Stomach (tissue), 9 donors: Measurements from ENCODE around the gene RRP1. TPM values are rescaled to one million over a fixed set of nuclear protein-coding genes. Genes with fewer than 3 reads are reported as not detected.

Experiments
- DNase-seq, 2 donors: peaks; one replicate each; pipeline versions ENCODE4 v3.0.0 to v3.0.0-alpha.2; 2013 to 2019
- H3K27ac ChIP-seq, 5 donors: fragments of 200-600 bp in 4 of 5; sonication (generic) in 4 of 5; one replicate each; pipeline ENCODE4 v1.5.1; 2013 to 2019; ENCODE audit warnings: mild to moderate bottlenecking in 1 of 5, moderate library complexity in 1 of 5
- H3K27me3 ChIP-seq, 3 donors: fragments of 200-600 bp; sonication (generic); one replicate each; pipeline ENCODE4 v1.5.1; 2017 to 2019; ENCODE audit warnings: mixed run types in 1 of 3
- H3K36me3 ChIP-seq, 4 donors: fragments of 200-600 bp; sonication (generic); 1 replicate in 3 of 4; 2 replicates in 1 of 4; pipeline ENCODE4 v1.5.1; 2016 to 2019
- H3K4me1 ChIP-seq, 4 donors: fragments of 200-600 bp; sonication (generic); one replicate each; pipeline ENCODE4 v1.5.1; 2016 to 2019
- H3K4me3 ChIP-seq, 4 donors: fragments of 200-600 bp; sonication (generic) in 3 of 4; one replicate each; pipeline ENCODE4 v1.5.1; 2016 to 2019; ENCODE audit warnings: mild to moderate bottlenecking in 1 of 4
- H3K9me3 ChIP-seq, 4 donors: fragments of 200-600 bp; sonication (generic); one replicate each; pipeline ENCODE4 v1.5.1; 2016 to 2019
- EP300 ChIP-seq: sonication (generic); formaldehyde crosslinking; IDR thresholded peaks from one replicate; pipeline ENCODE4 v1.6.1; 2017; ENCODE audit warnings: antibody characterized with exemption
- POLR2A ChIP-seq, 4 donors: fragments of 450-650 bp; IDR thresholded peaks; one replicate each; pipeline ENCODE4 v1.6.1; 2016; ENCODE audit warnings: antibody characterized with exemption in 4 of 4, control low read depth in 2 of 4, mild to moderate bottlenecking in 1 of 4, moderate library complexity in 1 of 4
- POLR2AphosphoS5 ChIP-seq, 3 donors: sonication (generic); formaldehyde crosslinking; IDR thresholded peaks; one replicate each; pipeline ENCODE4 v1.6.1; 2016; ENCODE audit warnings: antibody characterized with exemption in 3 of 3
- WGBS, 5 donors: extraction: QIAGEN DNeasy Blood & Tissue Kit in 3 of 5; methylation state at CpG; one replicate each; pipeline versions ENCODE4 v1.1.5 to v1.1.7; 2013 to 2018; 5-methylcytosine and 5-hydroxymethylcytosine counted together
- intact Hi-C: fragments of 100-400 bp; cut with DNase I; formaldehyde crosslinking; loops from one replicate; pipeline ENCODE4 v1.15.1; 2023; ENCODE audit warnings: low total_unique reads
- polyA plus RNA-seq, 3 donors: library from polyadenylated mRNA; stranded (reverse); fragments of 200-250 nt; gene quantifications; one replicate each; pipeline ENCODE4 v1.2.3, GENCODE V29; 2013
- total RNA-seq, 5 donors: library from RNA; depleted of rRNA; stranded (reverse); fragments of >200 nt; gene quantifications; one replicate each; pipeline versions ENCODE4 v1.1.0 to v1.2.3, GENCODE V29; 2014 to 2016
- TF ChIP-seq, protein P1 (sequence below), 7 experiments: fragments of 450-650 bp in 4 of 7; fragments of 200-600 bp in 3 of 7; sonication (generic) in 3 of 7; IDR thresholded peaks; one replicate each; pipeline ENCODE4 v1.5.1; 2016 to 2019; ENCODE audit warnings: antibody characterized with exemption in 7 of 7, control low read depth in 2 of 7, mild to moderate bottlenecking in 1 of 7
- donor health status: healthy with polysubstance abuse.
- donor health status: Bipolar disorder and iron deficiency.
- donor health status: healthy.

Gene RRP1
- total and polyA plus RNA-seq, 8 donors, result 10.6 to 25.6 (median 16.4) TPM

DNA sequence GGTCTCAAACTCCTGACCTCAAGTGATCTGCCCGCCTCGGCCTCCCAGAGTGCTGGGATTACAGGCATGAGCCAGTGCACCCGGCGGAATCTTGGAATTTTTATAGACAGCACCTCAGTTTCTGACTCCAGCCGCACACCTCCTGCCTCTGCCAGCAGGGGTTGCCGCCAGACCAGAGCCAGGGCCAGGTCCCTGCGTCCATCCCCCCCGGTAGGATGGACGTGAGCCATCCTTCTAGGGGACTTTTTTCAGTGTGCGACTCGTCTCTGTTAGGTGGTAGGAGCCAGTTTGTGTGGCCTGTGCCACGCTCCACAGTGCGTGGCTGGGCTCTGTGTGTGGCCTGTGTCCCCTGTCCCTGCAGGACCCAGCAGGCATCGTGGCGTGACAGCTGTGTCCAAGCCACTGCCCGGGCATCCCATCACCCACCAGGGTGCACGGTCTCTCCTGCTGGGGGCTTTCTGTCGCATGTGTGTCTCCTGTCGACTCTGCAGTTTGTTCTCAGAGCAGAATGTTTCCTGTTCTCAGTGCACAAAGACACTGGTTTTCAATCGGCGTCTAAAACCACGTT, 28.9 kb upstream of the RRP1 start:
- WGBS, 5 donors, result 88 to 92% (median 91%) methylated on average over 22 of the region's 22 CpGs
- no peak overlapping the region for H3K27ac ChIP-seq
- intact Hi-C loops, result no loop called here

DNA sequence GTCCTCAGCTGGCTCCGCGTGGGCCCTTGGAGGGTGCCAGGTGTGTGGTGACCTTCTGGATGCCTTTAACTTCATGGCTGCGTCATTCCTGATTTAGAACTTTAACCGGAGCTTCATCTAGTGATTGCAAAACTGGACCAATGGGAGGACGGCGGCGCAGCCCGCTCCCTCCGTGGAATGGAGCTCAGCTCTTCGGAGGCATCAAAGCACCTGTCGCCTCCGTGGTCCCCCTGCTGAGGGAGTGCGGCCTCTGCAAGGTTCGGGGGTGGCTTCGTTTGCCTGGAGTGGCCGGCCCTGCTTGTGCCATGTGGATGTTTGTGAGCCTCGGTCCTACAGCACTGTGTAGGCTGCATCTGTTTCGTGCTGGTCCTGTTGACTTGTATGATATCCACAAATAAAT, 27.5 kb upstream of the RRP1 start:
- Histone ChIP-seq H3K27ac (no peak overlapping the region), H3K36me3 (peaks cover 16 to 64% (median 56%) of the 10 kb centered on the region in 4 donors), H3K9me3 (no peaks in the 10 kb centered on the region), H3K4me3 (no peak overlapping the region), H3K27me3 (no peaks in the 10 kb centered on the region), H3K4me1 (peaks cover 5 to 25% (median 16%) of the 10 kb centered on the region in 4 donors)
- 93 to 95% (median 94%) methylated on average over 17 to 18 of the region's 18 CpGs for WGBS, 5 donors
- no peak for TF ChIP-seq POLR2AphosphoS5 (IDR thresholded peaks at IDR 0.05)
- no peak for TF ChIP-seq EP300
- TF ChIP-seq, protein P1, sequence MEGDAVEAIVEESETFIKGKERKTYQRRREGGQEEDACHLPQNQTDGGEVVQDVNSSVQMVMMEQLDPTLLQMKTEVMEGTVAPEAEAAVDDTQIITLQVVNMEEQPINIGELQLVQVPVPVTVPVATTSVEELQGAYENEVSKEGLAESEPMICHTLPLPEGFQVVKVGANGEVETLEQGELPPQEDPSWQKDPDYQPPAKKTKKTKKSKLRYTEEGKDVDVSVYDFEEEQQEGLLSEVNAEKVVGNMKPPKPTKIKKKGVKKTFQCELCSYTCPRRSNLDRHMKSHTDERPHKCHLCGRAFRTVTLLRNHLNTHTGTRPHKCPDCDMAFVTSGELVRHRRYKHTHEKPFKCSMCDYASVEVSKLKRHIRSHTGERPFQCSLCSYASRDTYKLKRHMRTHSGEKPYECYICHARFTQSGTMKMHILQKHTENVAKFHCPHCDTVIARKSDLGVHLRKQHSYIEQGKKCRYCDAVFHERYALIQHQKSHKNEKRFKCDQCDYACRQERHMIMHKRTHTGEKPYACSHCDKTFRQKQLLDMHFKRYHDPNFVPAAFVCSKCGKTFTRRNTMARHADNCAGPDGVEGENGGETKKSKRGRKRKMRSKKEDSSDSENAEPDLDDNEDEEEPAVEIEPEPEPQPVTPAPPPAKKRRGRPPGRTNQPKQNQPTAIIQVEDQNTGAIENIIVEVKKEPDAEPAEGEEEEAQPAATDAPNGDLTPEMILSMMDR (IDR thresholded peaks at IDR 0.05), result no peak
- no peak for TF ChIP-seq POLR2A (IDR thresholded peaks at IDR 0.05)
- DNase-seq, result no peak
- intact Hi-C loops, result no loop called here

More for the DNA sequence above, 28.9 kb upstream of the RRP1 start:
- Histone ChIP-seq H3K9me3 (no peaks in the 10 kb centered on the region), H3K27me3 (no peaks in the 10 kb centered on the region), H3K4me3 (no peak overlapping the region), H3K4me1 (peaks cover 5 to 22% (median 14%) of the 10 kb centered on the region in 4 donors), H3K36me3 (peaks cover 30 to 78% (median 70%) of the 10 kb centered on the region in 4 donors)
- TF ChIP-seq POLR2AphosphoS5 (IDR thresholded peaks at IDR 0.05) (no peak), EP300 (no peak), POLR2A (IDR thresholded peaks at IDR 0.05) (no peak)
- TF ChIP-seq, protein P1 (IDR thresholded peaks at IDR 0.05), result no peak
- no peak for DNase-seq

DNA sequence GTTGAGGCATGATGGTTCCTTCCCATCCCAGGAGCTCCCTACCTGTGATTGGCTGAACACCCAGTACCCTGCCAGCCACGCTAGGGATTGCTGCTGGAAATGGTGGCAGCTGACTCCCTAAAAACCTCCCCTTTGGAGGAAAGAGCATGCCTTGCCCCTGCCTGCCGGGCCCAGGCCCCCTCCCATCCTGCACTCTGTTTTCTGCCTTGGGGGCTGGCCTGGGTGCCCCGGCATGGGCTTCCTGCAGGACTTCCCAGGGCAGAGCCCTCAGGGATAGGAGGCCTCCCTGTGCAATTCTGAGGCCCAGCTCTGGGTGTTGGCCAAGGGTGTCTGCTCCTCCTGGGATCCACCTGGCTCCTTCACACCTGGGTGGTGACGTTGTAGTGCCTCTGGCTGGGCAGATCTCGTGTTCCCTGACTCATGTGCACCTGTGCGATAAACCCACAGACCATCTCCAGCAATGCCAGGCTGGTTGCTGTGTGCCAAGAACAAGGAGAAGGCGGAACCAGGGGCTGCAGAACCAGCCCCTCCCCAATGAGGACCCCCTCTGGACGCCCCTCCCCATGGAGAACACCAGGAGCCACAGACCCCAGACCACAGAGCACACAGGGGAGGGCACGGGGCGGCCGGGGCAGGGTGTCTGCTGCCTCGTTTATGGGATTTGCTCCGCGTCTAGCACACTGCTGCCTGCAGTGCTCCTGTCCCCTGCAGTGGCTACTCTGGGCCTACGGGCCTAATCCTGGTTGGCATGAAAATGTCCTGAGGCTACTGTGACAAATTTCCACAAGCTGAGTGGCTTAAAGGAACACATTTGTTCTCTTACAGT, 26.9 kb upstream of the RRP1 start:
- H3K27ac ChIP-seq, result no peak overlapping the region
- intact Hi-C loops, result no loop called here
- peaks cover 13 to 58% (median 49%) of the 10 kb centered on the region in 4 donors for H3K36me3 ChIP-seq
- no peak for DNase-seq
- no peaks in the 10 kb centered on the region for H3K9me3 ChIP-seq
- H3K4me3 ChIP-seq, result no peak overlapping the region
- peaks cover 4 to 26% (median 16%) of the 10 kb centered on the region in 4 donors for H3K4me1 ChIP-seq
- TF ChIP-seq POLR2A (IDR thresholded peaks at IDR 0.05) (no peak), POLR2AphosphoS5 (IDR thresholded peaks at IDR 0.05) (no peak), EP300 (no peak)
- TF ChIP-seq, protein P1 (IDR thresholded peaks at IDR 0.05), result no peak
- no peaks in the 10 kb centered on the region for H3K27me3 ChIP-seq
- 88 to 95% (median 91%) methylated on average over 6 to 15 of the region's 15 CpGs for WGBS, 5 donors

DNA sequence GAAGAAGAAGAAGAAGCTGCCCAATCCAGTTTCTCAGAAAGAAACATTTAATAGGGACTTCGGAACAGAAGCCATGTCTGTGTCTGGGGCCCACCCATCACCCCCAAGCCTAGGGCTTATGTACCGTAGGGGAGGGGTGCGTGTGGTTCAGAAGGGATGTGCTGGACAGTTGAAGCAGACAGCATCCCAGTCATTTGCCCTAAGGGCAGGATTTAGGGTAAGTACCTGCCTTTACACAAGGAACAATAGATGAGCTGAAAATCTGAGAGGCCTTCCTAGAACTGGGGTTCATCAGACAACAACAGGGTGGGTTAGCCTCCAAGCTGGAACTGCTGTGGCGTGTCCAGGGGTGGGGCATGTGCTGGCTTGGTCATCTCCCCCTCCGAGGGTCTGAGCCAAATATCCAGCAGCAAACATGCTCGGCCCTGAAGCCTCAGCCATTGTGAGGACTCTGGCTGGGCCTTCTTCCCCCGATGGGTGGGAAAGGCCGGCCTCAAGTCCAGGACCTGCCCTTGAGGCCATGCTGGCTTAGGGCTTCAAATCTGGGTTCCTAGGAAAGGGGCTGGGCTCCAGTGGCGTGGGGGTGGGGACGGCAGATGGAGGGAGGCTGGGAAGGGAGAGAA, 25.4 kb upstream of the RRP1 start:
- Histone ChIP-seq H3K27me3 (no peaks in the 10 kb centered on the region), H3K4me3 (no peak overlapping the region), H3K4me1 (peaks cover 11 to 31% (median 26%) of the 10 kb centered on the region in 4 donors), H3K36me3 (peaks cover 13 to 49% (median 40%) of the 10 kb centered on the region in 4 donors), H3K9me3 (no peaks in the 10 kb centered on the region), H3K27ac (no peak overlapping the region)
- intact Hi-C loops, result no loop called here
- no peak for DNase-seq
- TF ChIP-seq POLR2A (IDR thresholded peaks at IDR 0.05), result no peak
- TF ChIP-seq POLR2AphosphoS5 (IDR thresholded peaks at IDR 0.05), result no peak
- no peak for TF ChIP-seq EP300
- TF ChIP-seq, protein P1 (IDR thresholded peaks at IDR 0.05), result no peak
- WGBS, 5 donors, result 87 to 92% (median 92%) methylated on average over 10 of the region's 10 CpGs
